ENCODE measurements around the gene EML5.

EML5 gene

GRCh38 chr14:88792473-88793258, at the start of gene EML5:
EML5 (minus strand) TSS chr14:88792953; CDS start chr14:88792503, 450 bp downstream.
- Histone ChIP-seq H3K36me3 (ENCODE audit: insufficient read depth, low read length) (no peaks in the 10 kb centered on the region), H3K4me1 (ENCODE audit: insufficient read depth, low read length) (no peaks in the 10 kb centered on the region), H3K9me3 (ENCODE audit: control insufficient read depth, insufficient read depth, low read length) (no peaks in the 10 kb centered on the region), H3K9ac (ENCODE audit: low read depth, low read length) (peak within 1 kb of the TSS; percentile 53)

- H3K9ac ChIP-seq (ENCODE audit: low read depth, low read length): no peak overlapping the region
These were observed 49.7 kb upstream of the EML5 start for GRCh38 chr14:88842414-88842813.

GRCh38 chr14:88841741-88842140, 49.0 kb upstream of the EML5 start:
- H3K4me1 ChIP-seq (ENCODE audit: insufficient read depth, low read length): no peaks in the 10 kb centered on the region
- H3K9me3 ChIP-seq (ENCODE audit: control insufficient read depth, insufficient read depth, low read length): no peaks in the 10 kb centered on the region
- H3K9ac ChIP-seq (ENCODE audit: low read depth, low read length): no peak overlapping the region
- H3K36me3 ChIP-seq (ENCODE audit: insufficient read depth, low read length): no peaks in the 10 kb centered on the region

More at GRCh38 chr14:88842414-88842813, 49.7 kb upstream of the EML5 start:
- Histone ChIP-seq H3K4me1 (ENCODE audit: insufficient read depth, low read length) (no peaks in the 10 kb centered on the region), H3K9me3 (ENCODE audit: control insufficient read depth, insufficient read depth, low read length) (no peaks in the 10 kb centered on the region), H3K36me3 (ENCODE audit: insufficient read depth, low read length) (no peaks in the 10 kb centered on the region)

GRCh38 chr14:88840926-88841325, 48.2 kb upstream of the EML5 start:
- Histone ChIP-seq H3K36me3 (ENCODE audit: insufficient read depth, low read length) (no peaks in the 10 kb centered on the region), H3K9ac (ENCODE audit: low read depth, low read length) (no peak overlapping the region), H3K9me3 (ENCODE audit: control insufficient read depth, insufficient read depth, low read length) (no peaks in the 10 kb centered on the region), H3K4me1 (ENCODE audit: insufficient read depth, low read length) (no peaks in the 10 kb centered on the region)

- H3K9me3 ChIP-seq (ENCODE audit: control insufficient read depth, insufficient read depth, low read length): no peaks in the 10 kb centered on the region
- no peaks in the 10 kb centered on the region for H3K4me1 ChIP-seq (ENCODE audit: insufficient read depth, low read length)
- no peak overlapping the region for H3K9ac ChIP-seq (ENCODE audit: low read depth, low read length)
- no peaks in the 10 kb centered on the region for H3K36me3 ChIP-seq (ENCODE audit: insufficient read depth, low read length)
These were observed 45.3 kb upstream of the EML5 start for GRCh38 chr14:88838015-88838414.

- H3K36me3 ChIP-seq (ENCODE audit: insufficient read depth, low read length): no peaks in the 10 kb centered on the region
- H3K9me3 ChIP-seq (ENCODE audit: control insufficient read depth, insufficient read depth, low read length): no peaks in the 10 kb centered on the region
- H3K9ac ChIP-seq (ENCODE audit: low read depth, low read length): no peak overlapping the region
- H3K4me1 ChIP-seq (ENCODE audit: insufficient read depth, low read length): no peaks in the 10 kb centered on the region
These were observed 44.7 kb upstream of the EML5 start for GRCh38 chr14:88837495-88837894.

- Histone ChIP-seq H3K9me3 (ENCODE audit: control insufficient read depth, insufficient read depth, low read length) (no peaks in the 10 kb centered on the region), H3K36me3 (ENCODE audit: insufficient read depth, low read length) (no peaks in the 10 kb centered on the region), H3K4me1 (ENCODE audit: insufficient read depth, low read length) (no peaks in the 10 kb centered on the region), H3K9ac (ENCODE audit: low read depth, low read length) (no peak overlapping the region)
These were observed 42.9 kb upstream of the EML5 start for GRCh38 chr14:88835661-88836060.

GRCh38 chr14:88834883-88835431, 42.2 kb upstream of the EML5 start:
- H3K4me1 ChIP-seq (ENCODE audit: insufficient read depth, low read length): no peaks in the 10 kb centered on the region
- no peaks in the 10 kb centered on the region for H3K36me3 ChIP-seq (ENCODE audit: insufficient read depth, low read length)
- no peaks in the 10 kb centered on the region for H3K9me3 ChIP-seq (ENCODE audit: control insufficient read depth, insufficient read depth, low read length)
- no peak overlapping the region for H3K9ac ChIP-seq (ENCODE audit: low read depth, low read length)

GRCh38 chr14:88831284-88831683, 38.5 kb upstream of the EML5 start:
- no peaks in the 10 kb centered on the region for H3K4me1 ChIP-seq (ENCODE audit: insufficient read depth, low read length)
- H3K36me3 ChIP-seq (ENCODE audit: insufficient read depth, low read length): no peaks in the 10 kb centered on the region
- H3K9me3 ChIP-seq (ENCODE audit: control insufficient read depth, insufficient read depth, low read length): no peaks in the 10 kb centered on the region
- no peak overlapping the region for H3K9ac ChIP-seq (ENCODE audit: low read depth, low read length)

- H3K36me3 ChIP-seq (ENCODE audit: insufficient read depth, low read length): no peaks in the 10 kb centered on the region
- H3K9me3 ChIP-seq (ENCODE audit: control insufficient read depth, insufficient read depth, low read length): no peaks in the 10 kb centered on the region
- H3K4me1 ChIP-seq (ENCODE audit: insufficient read depth, low read length): no peaks in the 10 kb centered on the region
- no peak overlapping the region for H3K9ac ChIP-seq (ENCODE audit: low read depth, low read length)
These were observed 37.0 kb upstream of the EML5 start for GRCh38 chr14:88829685-88830302.

GRCh38 chr14:88829188-88829587, 36.4 kb upstream of the EML5 start:
- no peaks in the 10 kb centered on the region for H3K9me3 ChIP-seq (ENCODE audit: control insufficient read depth, insufficient read depth, low read length)
- no peak overlapping the region for H3K9ac ChIP-seq (ENCODE audit: low read depth, low read length)
- H3K36me3 ChIP-seq (ENCODE audit: insufficient read depth, low read length): no peaks in the 10 kb centered on the region
- H3K4me1 ChIP-seq (ENCODE audit: insufficient read depth, low read length): no peaks in the 10 kb centered on the region

GRCh38 chr14:88825503-88825902, 32.8 kb upstream of the EML5 start:
- Histone ChIP-seq H3K4me1 (ENCODE audit: insufficient read depth, low read length) (no peaks in the 10 kb centered on the region), H3K9me3 (ENCODE audit: control insufficient read depth, insufficient read depth, low read length) (no peaks in the 10 kb centered on the region), H3K36me3 (ENCODE audit: insufficient read depth, low read length) (no peaks in the 10 kb centered on the region), H3K9ac (ENCODE audit: low read depth, low read length) (peak overlapping the region; percentile 77; the same call in 1 of the 2 replicates)

GRCh38 chr14:88825078-88825458, 32.3 kb upstream of the EML5 start:
- no peaks in the 10 kb centered on the region for H3K36me3 ChIP-seq (ENCODE audit: insufficient read depth, low read length)
- peak overlapping the region; percentile 77 for H3K9ac ChIP-seq (ENCODE audit: low read depth, low read length)
- no peaks in the 10 kb centered on the region for H3K9me3 ChIP-seq (ENCODE audit: control insufficient read depth, insufficient read depth, low read length)
- H3K4me1 ChIP-seq (ENCODE audit: insufficient read depth, low read length): no peaks in the 10 kb centered on the region

- H3K36me3 ChIP-seq (ENCODE audit: insufficient read depth, low read length): no peaks in the 10 kb centered on the region
These were observed 31.7 kb upstream of the EML5 start, which contains the start of gene TTC8 for GRCh38 chr14:88824314-88825077. TTC8 (plus strand) TSS chr14:88824651; CDS start chr14:88824708, 57 bp downstream.

More at GRCh38 chr14:88824314-88825077, 31.7 kb upstream of the EML5 start, which contains the start of gene TTC8:
- H3K9me3 ChIP-seq (ENCODE audit: control insufficient read depth, insufficient read depth, low read length): no peaks in the 10 kb centered on the region
- H3K9ac ChIP-seq (ENCODE audit: low read depth, low read length): peak within 1 kb of the TSS; percentile 77
- no peaks in the 10 kb centered on the region for H3K4me1 ChIP-seq (ENCODE audit: insufficient read depth, low read length)

Data from ES-I3 (cell line).